ENCODE measurements around the gene USP47.

USP47 gene

DNA sequence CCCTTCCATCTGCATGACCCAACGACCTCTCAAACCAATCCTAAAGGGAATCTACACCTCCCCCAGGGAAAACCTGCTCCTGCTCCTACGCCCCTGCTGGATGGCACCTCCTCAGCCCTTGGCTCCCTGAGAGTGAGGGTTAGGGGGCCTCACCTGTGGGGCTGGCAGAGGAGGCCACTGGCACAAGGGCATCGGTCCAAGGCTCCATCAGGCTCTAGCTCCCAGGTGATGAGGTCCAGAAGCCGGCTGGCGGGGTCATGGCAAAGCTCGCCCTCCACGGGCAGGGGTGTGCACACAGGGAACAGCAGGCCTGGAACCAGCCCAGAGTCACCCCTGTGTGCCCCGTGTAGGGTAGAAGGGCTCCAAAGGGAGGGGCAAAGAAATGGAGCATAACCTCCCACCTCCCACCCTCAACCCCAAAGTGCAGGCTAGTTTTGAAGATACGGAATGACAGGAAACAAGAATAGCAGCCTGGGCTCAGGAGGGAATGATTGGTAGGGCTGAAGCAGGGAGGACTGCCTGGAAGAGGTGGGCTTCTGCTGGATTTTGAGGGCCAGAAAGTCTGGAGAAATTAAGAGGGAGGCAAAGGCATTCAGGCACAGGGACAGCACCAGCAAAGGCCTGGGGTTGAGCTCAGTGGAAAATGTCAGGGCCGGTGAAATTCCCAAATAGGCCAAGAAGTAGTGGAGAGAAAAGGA lies 124.0 kb downstream of the USP47 start:
- no peak for ATAC-seq
- TF ChIP-seq, protein P1, sequence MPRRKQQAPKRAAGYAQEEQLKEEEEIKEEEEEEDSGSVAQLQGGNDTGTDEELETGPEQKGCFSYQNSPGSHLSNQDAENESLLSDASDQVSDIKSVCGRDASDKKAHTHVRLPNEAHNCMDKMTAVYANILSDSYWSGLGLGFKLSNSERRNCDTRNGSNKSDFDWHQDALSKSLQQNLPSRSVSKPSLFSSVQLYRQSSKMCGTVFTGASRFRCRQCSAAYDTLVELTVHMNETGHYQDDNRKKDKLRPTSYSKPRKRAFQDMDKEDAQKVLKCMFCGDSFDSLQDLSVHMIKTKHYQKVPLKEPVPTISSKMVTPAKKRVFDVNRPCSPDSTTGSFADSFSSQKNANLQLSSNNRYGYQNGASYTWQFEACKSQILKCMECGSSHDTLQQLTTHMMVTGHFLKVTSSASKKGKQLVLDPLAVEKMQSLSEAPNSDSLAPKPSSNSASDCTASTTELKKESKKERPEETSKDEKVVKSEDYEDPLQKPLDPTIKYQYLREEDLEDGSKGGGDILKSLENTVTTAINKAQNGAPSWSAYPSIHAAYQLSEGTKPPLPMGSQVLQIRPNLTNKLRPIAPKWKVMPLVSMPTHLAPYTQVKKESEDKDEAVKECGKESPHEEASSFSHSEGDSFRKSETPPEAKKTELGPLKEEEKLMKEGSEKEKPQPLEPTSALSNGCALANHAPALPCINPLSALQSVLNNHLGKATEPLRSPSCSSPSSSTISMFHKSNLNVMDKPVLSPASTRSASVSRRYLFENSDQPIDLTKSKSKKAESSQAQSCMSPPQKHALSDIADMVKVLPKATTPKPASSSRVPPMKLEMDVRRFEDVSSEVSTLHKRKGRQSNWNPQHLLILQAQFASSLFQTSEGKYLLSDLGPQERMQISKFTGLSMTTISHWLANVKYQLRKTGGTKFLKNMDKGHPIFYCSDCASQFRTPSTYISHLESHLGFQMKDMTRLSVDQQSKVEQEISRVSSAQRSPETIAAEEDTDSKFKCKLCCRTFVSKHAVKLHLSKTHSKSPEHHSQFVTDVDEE (CRISPR knock-in tag; IDR thresholded peaks at IDR 0.05): no peak
- no peak for TF ChIP-seq PPARA (CRISPR knock-in tag; IDR thresholded peaks at IDR 0.05; ENCODE audit: borderline replicate concordance)
- TF ChIP-seq GLIS3 (CRISPR knock-in tag; IDR thresholded peaks at IDR 0.05): no peak
- TF ChIP-seq ZC3H10 (CRISPR knock-in tag; IDR thresholded peaks at IDR 0.05): no peak

DNA sequence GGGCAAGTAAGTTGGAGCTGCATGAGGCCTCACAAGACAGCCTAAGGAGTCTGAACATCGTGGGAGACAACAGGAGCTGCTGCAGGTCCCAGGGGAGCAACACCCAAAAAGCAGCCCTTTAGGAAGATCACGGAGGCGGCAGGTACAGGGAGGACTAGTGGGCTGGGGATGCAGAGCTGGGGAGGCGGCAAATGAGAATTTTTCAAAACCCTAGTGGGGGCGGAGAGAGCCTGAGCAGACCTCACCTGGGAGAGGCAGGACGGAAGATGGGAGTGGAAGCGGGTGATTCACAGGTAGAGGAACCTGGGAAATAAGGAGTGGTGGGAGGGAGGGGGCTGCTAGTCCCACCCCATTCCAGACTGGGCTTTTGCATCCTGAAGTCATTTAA lies 124.6 kb downstream of the USP47 start:
- no peak for ATAC-seq
- TF ChIP-seq ARNTL (CRISPR knock-in tag; IDR thresholded peaks at IDR 0.05; ENCODE audit: borderline replicate concordance, low read depth) (no peak), ZNF565 (CRISPR knock-in tag; conservative IDR thresholded peaks at IDR 0.05; ENCODE audit: low read depth) (no peak), CSDC2 (CRISPR knock-in tag; IDR thresholded peaks at IDR 0.05) (no peak), ZNF70 (CRISPR knock-in tag; IDR thresholded peaks at IDR 0.05) (no peak), ISL1 (CRISPR knock-in tag; IDR thresholded peaks at IDR 0.05) (no peak), GLIS3 (CRISPR knock-in tag; IDR thresholded peaks at IDR 0.05) (no peak), PPARA (CRISPR knock-in tag; IDR thresholded peaks at IDR 0.05; ENCODE audit: borderline replicate concordance) (no peak), ZNF8 (CRISPR knock-in tag; IDR thresholded peaks at IDR 0.05) (no peak), ZFP30 (CRISPR knock-in tag; IDR thresholded peaks at IDR 0.05) (no peak), OSR1 (CRISPR knock-in tag; IDR thresholded peaks at IDR 0.05) (no peak)
- TF ChIP-seq, protein P2, sequence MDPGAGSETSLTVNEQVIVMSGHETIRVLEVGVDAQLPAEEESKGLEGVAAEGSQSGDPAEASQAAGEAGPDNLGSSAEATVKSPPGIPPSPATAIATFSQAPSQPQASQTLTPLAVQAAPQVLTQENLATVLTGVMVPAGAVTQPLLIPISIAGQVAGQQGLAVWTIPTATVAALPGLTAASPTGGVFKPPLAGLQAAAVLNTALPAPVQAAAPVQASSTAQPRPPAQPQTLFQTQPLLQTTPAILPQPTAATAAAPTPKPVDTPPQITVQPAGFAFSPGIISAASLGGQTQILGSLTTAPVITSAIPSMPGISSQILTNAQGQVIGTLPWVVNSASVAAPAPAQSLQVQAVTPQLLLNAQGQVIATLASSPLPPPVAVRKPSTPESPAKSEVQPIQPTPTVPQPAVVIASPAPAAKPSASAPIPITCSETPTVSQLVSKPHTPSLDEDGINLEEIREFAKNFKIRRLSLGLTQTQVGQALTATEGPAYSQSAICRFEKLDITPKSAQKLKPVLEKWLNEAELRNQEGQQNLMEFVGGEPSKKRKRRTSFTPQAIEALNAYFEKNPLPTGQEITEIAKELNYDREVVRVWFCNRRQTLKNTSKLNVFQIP (CRISPR knock-in tag; IDR thresholded peaks at IDR 0.05; ENCODE audit: borderline replicate concordance, low read depth): no peak
- TF ChIP-seq, protein P3, sequence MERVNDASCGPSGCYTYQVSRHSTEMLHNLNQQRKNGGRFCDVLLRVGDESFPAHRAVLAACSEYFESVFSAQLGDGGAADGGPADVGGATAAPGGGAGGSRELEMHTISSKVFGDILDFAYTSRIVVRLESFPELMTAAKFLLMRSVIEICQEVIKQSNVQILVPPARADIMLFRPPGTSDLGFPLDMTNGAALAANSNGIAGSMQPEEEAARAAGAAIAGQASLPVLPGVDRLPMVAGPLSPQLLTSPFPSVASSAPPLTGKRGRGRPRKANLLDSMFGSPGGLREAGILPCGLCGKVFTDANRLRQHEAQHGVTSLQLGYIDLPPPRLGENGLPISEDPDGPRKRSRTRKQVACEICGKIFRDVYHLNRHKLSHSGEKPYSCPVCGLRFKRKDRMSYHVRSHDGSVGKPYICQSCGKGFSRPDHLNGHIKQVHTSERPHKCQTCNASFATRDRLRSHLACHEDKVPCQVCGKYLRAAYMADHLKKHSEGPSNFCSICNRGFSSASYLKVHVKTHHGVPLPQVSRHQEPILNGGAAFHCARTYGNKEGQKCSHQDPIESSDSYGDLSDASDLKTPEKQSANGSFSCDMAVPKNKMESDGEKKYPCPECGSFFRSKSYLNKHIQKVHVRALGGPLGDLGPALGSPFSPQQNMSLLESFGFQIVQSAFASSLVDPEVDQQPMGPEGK (CRISPR knock-in tag; IDR thresholded peaks at IDR 0.05; ENCODE audit: borderline replicate concordance): no peak

DNA sequence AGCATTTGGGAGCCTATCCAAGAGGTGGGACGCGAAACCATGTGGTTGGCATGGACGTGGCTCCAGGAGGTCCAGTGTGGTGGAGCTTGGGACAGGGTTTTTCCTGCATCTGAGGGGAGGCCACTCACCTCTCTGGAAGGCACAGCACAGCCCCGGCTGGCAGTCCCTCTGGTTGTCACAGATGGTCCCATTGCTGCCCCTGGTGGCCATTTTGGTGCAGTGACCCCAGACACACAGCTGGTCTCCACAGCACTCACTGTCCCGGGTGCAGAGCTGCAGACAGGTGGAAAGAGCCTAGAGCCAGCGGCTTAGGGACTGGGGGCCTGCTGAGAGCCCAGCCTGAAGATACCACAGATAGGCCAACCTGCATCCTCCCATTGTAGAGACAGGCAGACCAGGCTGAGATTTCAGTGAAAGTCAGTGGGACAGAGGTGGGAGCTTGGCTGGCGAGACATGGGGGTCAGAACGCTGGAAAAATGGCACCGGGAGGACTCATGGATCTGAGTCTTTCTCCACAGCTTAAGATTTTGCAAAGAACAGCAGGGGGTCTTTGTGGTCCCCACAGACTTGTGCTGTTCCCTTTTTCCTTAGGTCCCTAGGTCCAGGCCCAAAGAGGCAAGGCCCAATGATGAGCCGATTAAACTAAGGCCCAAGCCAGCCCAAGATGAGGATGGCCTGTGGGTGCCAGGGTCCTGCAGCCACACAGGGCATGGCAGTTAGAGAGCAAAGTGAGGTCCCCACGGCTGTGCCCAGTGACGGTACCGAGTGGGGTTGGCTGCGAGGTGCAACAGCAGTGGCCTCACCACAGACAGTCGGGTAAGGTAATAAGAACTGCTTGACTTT lies 125.3 kb downstream of the USP47 start:
- no peak for TF ChIP-seq ZFP3 (CRISPR knock-in tag; IDR thresholded peaks at IDR 0.05)
- 0 out of 2 replicates have a peak, but pooled peaks have one; percentile 24 for TF ChIP-seq TCF4 (CRISPR knock-in tag; IDR thresholded peaks at IDR 0.05; ENCODE audit: borderline replicate concordance)
- TF ChIP-seq, protein P4, sequence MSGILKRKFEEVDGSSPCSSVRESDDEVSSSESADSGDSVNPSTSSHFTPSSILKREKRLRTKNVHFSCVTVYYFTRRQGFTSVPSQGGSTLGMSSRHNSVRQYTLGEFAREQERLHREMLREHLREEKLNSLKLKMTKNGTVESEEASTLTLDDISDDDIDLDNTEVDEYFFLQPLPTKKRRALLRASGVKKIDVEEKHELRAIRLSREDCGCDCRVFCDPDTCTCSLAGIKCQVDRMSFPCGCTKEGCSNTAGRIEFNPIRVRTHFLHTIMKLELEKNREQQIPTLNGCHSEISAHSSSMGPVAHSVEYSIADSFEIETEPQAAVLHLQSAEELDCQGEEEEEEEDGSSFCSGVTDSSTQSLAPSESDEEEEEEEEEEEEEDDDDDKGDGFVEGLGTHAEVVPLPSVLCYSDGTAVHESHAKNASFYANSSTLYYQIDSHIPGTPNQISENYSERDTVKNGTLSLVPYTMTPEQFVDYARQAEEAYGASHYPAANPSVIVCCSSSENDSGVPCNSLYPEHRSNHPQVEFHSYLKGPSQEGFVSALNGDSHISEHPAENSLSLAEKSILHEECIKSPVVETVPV (CRISPR knock-in tag; IDR thresholded peaks at IDR 0.05): no peak
- ATAC-seq: peak; percentile 60

DNA sequence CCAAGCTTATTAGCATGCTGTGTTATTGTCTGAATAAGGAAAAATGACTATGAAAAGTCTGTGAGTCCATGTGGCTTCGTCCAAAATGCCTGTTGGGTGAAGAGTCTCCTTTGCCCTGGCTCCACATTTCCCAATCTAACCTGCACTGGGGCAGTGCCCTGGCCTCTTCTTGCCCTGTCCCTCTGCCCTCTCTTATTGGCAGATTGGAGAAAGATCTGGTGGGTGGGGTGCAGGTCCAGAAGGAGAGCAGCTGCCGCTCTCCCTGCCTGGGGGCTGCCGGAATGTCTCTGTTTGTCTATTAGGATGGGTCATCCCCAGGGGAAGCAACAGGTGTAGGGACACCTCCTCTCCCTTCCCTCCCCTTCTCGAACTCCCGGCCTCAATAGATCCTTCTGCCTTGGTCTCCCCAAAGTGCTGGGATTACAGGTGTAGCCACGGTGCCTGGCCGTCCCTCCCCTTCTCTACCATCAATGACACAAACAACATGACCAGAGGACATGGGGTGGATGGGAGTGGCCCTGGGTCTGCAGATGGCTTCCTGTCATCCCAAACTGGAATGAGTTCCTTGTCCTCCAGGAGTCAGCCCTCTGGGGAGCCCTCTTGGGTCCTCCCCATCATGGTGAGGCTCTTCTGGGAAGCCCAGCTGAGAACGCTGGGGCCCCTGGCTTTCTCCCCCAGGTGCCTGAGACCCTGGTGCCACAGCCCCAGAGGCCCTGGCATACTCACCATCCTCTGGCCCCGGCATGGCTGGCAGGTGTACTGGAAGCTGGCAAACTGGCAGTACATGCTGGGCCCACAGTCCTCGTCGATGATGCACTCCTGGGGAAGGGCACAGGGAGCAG lies 126.1 kb downstream of the USP47 start:
- ATAC-seq: no peak
- TF ChIP-seq ZNF70 (CRISPR knock-in tag; IDR thresholded peaks at IDR 0.05) (no peak), ZNF565 (CRISPR knock-in tag; conservative IDR thresholded peaks at IDR 0.05; ENCODE audit: low read depth) (no peak), ZNF8 (CRISPR knock-in tag; IDR thresholded peaks at IDR 0.05) (no peak)

Measured in SK-N-SH treated with all-trans-retinoic acid at 6 μM for 48 hours (cell line).